K562 (cell line): ENCODE results near the gene CYSTM1. TPM values are rescaled to one million over a fixed set of nuclear protein-coding genes. Genes with fewer than 3 reads are reported as not detected.

Experiments used
- AFF4 ChIP-seq: sonication (generic); formaldehyde crosslinking; IDR thresholded peaks from 2 replicates; pipeline ENCODE4 v1.8.0; 2023; ENCODE audit warnings: mild to moderate bottlenecking, missing genetic modification reagents
- CBFB ChIP-seq: sonication (generic); formaldehyde crosslinking; IDR thresholded peaks from 2 replicates; pipeline ENCODE4 v1.4.0; 2020; ENCODE audit warnings: mild to moderate bottlenecking, missing genetic modification reagents
- GATAD2A ChIP-seq: fragments of 450-650 bp; IDR thresholded peaks from 2 replicates; pipeline ENCODE4 v1.6.1; 2017
- GTF2E2 ChIP-seq: fragments of 200-800 bp; sonication (Bioruptor generic); IDR thresholded peaks from 2 replicates; pipeline ENCODE4 v1.6.1; 2016; ENCODE audit warnings: missing genetic modification characterization, missing compliant biosample characterization
- HSF4 ChIP-seq: fragments of 250-450 bp; sonication (Bioruptor Pico); IDR thresholded peaks from 2 replicates; pipeline ENCODE4 v2.1.2; 2022; ENCODE audit warnings: mild to moderate bottlenecking, moderate library complexity, borderline replicate concordance
- KLF6 ChIP-seq: fragments of 250-450 bp; sonication (Bioruptor Pico); IDR thresholded peaks from 2 replicates; pipeline ENCODE4 v1.4.0; 2020; ENCODE audit warnings: mild to moderate bottlenecking, moderate library complexity, borderline replicate concordance
- MAFG ChIP-seq: fragments of 450-650 bp; conservative IDR thresholded peaks from 2 replicates; pipeline ENCODE4 v1.6.1; 2016; ENCODE audit warnings: missing genetic modification characterization, missing compliant biosample characterization
- MCM2 ChIP-seq: fragments of 450-650 bp; IDR thresholded peaks from 2 replicates; pipeline ENCODE4 v1.6.1; 2017; ENCODE audit warnings: low read depth, mild to moderate bottlenecking
- MITF ChIP-seq: IDR thresholded peaks from 2 replicates; pipeline ENCODE4 v1.6.1; 2014; ENCODE audit warnings: antibody characterized with exemption
- NBN ChIP-seq: fragments of 450-650 bp; IDR thresholded peaks from 2 replicates; pipeline ENCODE4 v1.6.1; 2016; ENCODE audit warnings: low read depth, mild to moderate bottlenecking
- NR2C1 ChIP-seq, 2 experiments: fragments of 450-650 bp; IDR thresholded peaks; 2 replicates each; pipeline ENCODE4 v1.6.1; 2017; ENCODE audit warnings: mild to moderate bottlenecking in 2 of 2, antibody characterized with exemption in 1 of 2, inconsistent platforms in 1 of 2, missing compliant biosample characterization in 1 of 2, missing genetic modification characterization in 1 of 2
- PRPF4 ChIP-seq: fragments of 200-400 bp; formaldehyde crosslinking; IDR thresholded peaks from one replicate; pipeline ENCODE4 v1.6.1; 2017; ENCODE audit warnings: low read length, low read depth, mild to moderate bottlenecking; ENCODE audit not compliant: insufficient read depth, poor library complexity, severe bottlenecking
- SAFB ChIP-seq: fragments of 200-400 bp; formaldehyde crosslinking; IDR thresholded peaks from 2 replicates; pipeline ENCODE4 v1.6.1; 2017; ENCODE audit warnings: low read depth, low read length, borderline replicate concordance
- TEAD1 ChIP-seq, 2 experiments: fragments of 450-650 bp in 1 of 2; sonication (generic) in 1 of 2; formaldehyde crosslinking; IDR thresholded peaks; 2 replicates each; pipeline versions ENCODE4 v1.4.0 to v1.8.0; 2020 to 2022; ENCODE audit warnings: mild to moderate bottlenecking in 2 of 2, missing genetic modification reagents in 1 of 2
- ZNF444 ChIP-seq: fragments of 250-450 bp; sonication (Bioruptor Pico); IDR thresholded peaks from 2 replicates; pipeline ENCODE4 v1.4.0; 2020; ENCODE audit warnings: mild to moderate bottlenecking, moderate library complexity
- ZNF696 ChIP-seq: fragments of 250-450 bp; sonication (Bioruptor Pico); conservative IDR thresholded peaks from 2 replicates; pipeline ENCODE4 v1.4.0; 2020; ENCODE audit warnings: mild to moderate bottlenecking, moderate library complexity
- polyA plus RNA-seq, 8 experiments: library from polyadenylated mRNA; depleted of rRNA in 4 of 8; stranded (reverse) in 5 of 8; unstranded in 3 of 8; fragments of >200 nt; fragmentation: Nextera tagmentation in 2 of 8; fragmentation: Illumina TruSeq in 1 of 8; extraction: Ambion mirVana in 2 of 8; extraction: Trizol in 1 of 8; gene quantifications; 2 replicates each; pipeline versions ENCODE4 v1.2.1 to v1.2.3, GENCODE V29; 2011 to 2014; ENCODE audit warnings: inconsistent platforms in 1 of 8, missing spikeins in 1 of 8
- total RNA-seq, 7 experiments: library from RNA; depleted of rRNA in 6 of 7; stranded (reverse); fragments of >200 nt in 6 of 7; fragmentation: Illumina TruSeq in 2 of 7; extraction: Trizol in 2 of 7; gene quantifications; 2 replicates each; pipeline versions ENCODE4 v1.2.1 to v1.2.3, GENCODE V29; 2011 to 2021; ENCODE audit warnings: low replicate concordance in 1 of 7
- TF ChIP-seq, protein P1 (sequence below): fragments of 450-650 bp; IDR thresholded peaks from 2 replicates; pipeline ENCODE4 v1.7.1; 2018; ENCODE audit warnings: mild to moderate bottlenecking, low read depth; ENCODE audit not compliant: partially characterized antibody
- TF ChIP-seq, protein P2 (sequence below): IDR thresholded peaks from 3 replicates; pipeline ENCODE4 v1.6.1; 2011; ENCODE audit warnings: borderline replicate concordance, mild to moderate bottlenecking; ENCODE audit not compliant: insufficient read length, insufficient read depth

CYSTM1 gene
- total and polyA plus RNA-seq, 9 of the 15 experiments (the other 6 are each of a cell fraction or from before 2014, with no cell fraction given), result 76.1 to 422 (median 108) TPM

GRCh38 chr5:140186267-140186671, 11.3 kb downstream of the CYSTM1 start (continued):
- TF ChIP-seq CBFB (CRISPR knock-in tag) (no peak), ZNF696 (CRISPR knock-in tag) (no peak), PRPF4 (no peak), KLF6 (CRISPR knock-in tag) (no peak), NR2C1 (IDR thresholded peaks at IDR 0.05) (peak; percentile 21; the same call in 1 of the 2 replicates), NR2C1 (tag; IDR thresholded peaks at IDR 0.05) (0 out of 2 replicates have a peak, but pooled peaks have one; percentile 9), ZNF444 (CRISPR knock-in tag) (no peak), MITF (no peak), MAFG (tag) (peak; percentile 91), HSF4 (no peak), GATAD2A (no peak), GTF2E2 (tag) (no peak), TEAD1 (CRISPR knock-in tag; IDR thresholded peaks at IDR 0.05) (0 out of 4 replicates have a peak, but pooled peaks of 1 of the 2 experiments have one; percentile 28), SAFB (no peak), AFF4 (CRISPR knock-in tag) (no peak), MCM2 (no peak), NBN (peak; percentile 51; the same call in 1 of the 2 replicates)
- TF ChIP-seq, protein P1, sequence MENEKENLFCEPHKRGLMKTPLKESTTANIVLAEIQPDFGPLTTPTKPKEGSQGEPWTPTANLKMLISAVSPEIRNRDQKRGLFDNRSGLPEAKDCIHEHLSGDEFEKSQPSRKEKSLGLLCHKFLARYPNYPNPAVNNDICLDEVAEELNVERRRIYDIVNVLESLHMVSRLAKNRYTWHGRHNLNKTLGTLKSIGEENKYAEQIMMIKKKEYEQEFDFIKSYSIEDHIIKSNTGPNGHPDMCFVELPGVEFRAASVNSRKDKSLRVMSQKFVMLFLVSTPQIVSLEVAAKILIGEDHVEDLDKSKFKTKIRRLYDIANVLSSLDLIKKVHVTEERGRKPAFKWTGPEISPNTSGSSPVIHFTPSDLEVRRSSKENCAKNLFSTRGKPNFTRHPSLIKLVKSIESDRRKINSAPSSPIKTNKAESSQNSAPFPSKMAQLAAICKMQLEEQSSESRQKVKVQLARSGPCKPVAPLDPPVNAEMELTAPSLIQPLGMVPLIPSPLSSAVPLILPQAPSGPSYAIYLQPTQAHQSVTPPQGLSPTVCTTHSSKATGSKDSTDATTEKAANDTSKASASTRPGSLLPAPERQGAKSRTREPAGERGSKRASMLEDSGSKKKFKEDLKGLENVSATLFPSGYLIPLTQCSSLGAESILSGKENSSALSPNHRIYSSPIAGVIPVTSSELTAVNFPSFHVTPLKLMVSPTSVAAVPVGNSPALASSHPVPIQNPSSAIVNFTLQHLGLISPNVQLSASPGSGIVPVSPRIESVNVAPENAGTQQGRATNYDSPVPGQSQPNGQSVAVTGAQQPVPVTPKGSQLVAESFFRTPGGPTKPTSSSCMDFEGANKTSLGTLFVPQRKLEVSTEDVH, result no peak
- TF ChIP-seq, protein P2, sequence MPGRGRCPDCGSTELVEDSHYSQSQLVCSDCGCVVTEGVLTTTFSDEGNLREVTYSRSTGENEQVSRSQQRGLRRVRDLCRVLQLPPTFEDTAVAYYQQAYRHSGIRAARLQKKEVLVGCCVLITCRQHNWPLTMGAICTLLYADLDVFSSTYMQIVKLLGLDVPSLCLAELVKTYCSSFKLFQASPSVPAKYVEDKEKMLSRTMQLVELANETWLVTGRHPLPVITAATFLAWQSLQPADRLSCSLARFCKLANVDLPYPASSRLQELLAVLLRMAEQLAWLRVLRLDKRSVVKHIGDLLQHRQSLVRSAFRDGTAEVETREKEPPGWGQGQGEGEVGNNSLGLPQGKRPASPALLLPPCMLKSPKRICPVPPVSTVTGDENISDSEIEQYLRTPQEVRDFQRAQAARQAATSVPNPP, result no peak
